ENCODE data around the gene TAX1BP3. TPM values are rescaled to one million over a fixed set of nuclear protein-coding genes. Genes with fewer than 3 reads are reported as not detected.
A peak's percentile ranks its signal among the peaks of the same experiment; 100 is the strongest.

The TAX1BP3 gene
- total and polyA plus RNA-seq, 2 of the 13 experiments (the other 11 are each of a cell fraction or from before 2014, with no cell fraction given): 16.7 to 45.1 TPM

GRCh38 chr17:3641014-3641413 lies 27.4 kb downstream of the TAX1BP3 start:
- in situ Hi-C loops (cut with HindIII; ENCODE audit: extremely low pct_ligation_motif_present, low pct_unique_long_range_greater_than_20kb) (no loop called here), intact Hi-C loops (cut with micrococcal nuclease; ENCODE audit: unreplicated experiment) (no loop called here)
- H3K36me3 ChIP-seq (replicated peaks in 1 of 2; ENCODE audit: control insufficient read depth in 1 of 2, insufficient read depth in 2 of 2, low read length in 2 of 2): 0 out of 5 replicates have a peak, but pooled peaks cover 2 to 5% of the 10 kb centered on the region in 2 experiments
- no peak overlapping the region for H2AFZ ChIP-seq (ENCODE audit: low read length)
- peak overlapping the region; percentile 46 for H3K27ac ChIP-seq (ENCODE audit: extremely low read length, insufficient read depth, low read length)
- H3K9ac ChIP-seq (ENCODE audit: insufficient read depth, low read depth, low read length): no peak overlapping the region
- no peak for FAIRE-seq
- peaks cover 41% of the 10 kb centered on the region for H3K4me1 ChIP-seq (ENCODE audit: insufficient read depth, low read length)
- BruUV-seq (replicated peaks): no TSS peak
- H3K27me3 ChIP-seq (ENCODE audit: control insufficient read depth in 1 of 2, insufficient read depth in 2 of 2, low read length in 2 of 2): no peaks in the 10 kb centered on the region; a peak in 1 of 5 replicates
- 55% methylated on average over 3 of the region's 3 CpGs for WGBS (ENCODE audit: low lambda C conversion rate)
- peaks cover 4% of the 10 kb centered on the region for H3K79me2 ChIP-seq (ENCODE audit: insufficient read depth, low read length)
- CTCF ChIA-PET (ENCODE audit: low intra/inter-chr PET ratio, low total read pairs): no interaction called here
- no peak for DNase-seq (ENCODE audit: low spot score)
- no peaks in the 10 kb centered on the region for H4K20me1 ChIP-seq (ENCODE audit: insufficient read depth, low read length)
- no peak for TF ChIP-seq EZH2 (conservative IDR thresholded peaks at IDR 0.05; ENCODE audit: low read depth, low read length)
- no peak for TF ChIP-seq ASH2L (IDR thresholded peaks at IDR 0.05; ENCODE audit: insufficient read length, low read depth, low read length)
- no peak for TF ChIP-seq HNRNPLL (IDR thresholded peaks at IDR 0.05; ENCODE audit: low read depth, low read length, poor library complexity, severe bottlenecking)
- no peak for TF ChIP-seq GPBP1L1 (CRISPR knock-in tag; IDR thresholded peaks at IDR 0.05)
- H3K4me2 ChIP-seq (ENCODE audit: low read depth, low read length): no peak overlapping the region
- no peak overlapping the region for H3K4me3 ChIP-seq (replicated peaks in 1 of 3; ENCODE audit: insufficient read depth in 1 of 3, low read depth in 2 of 3, low read length in 3 of 3)
- no peaks in the 10 kb centered on the region for H3K9me3 ChIP-seq (ENCODE audit: low read length)
- ATAC-seq: no peak
- POLR2A ChIA-PET: no interaction called here

GRCh38 chr17:3639981-3640596 lies 28.3 kb downstream of the TAX1BP3 start:
- Histone ChIP-seq H3K9me3 (ENCODE audit: low read length) (no peaks in the 10 kb centered on the region), H3K79me2 (ENCODE audit: insufficient read depth, low read length) (peaks cover 4% of the 10 kb centered on the region), H3K4me1 (ENCODE audit: insufficient read depth, low read length) (peaks cover 42% of the 10 kb centered on the region), H3K27me3 (ENCODE audit: control insufficient read depth in 1 of 2, insufficient read depth in 2 of 2, low read length in 2 of 2) (no peaks in the 10 kb centered on the region; a peak in 1 of 5 replicates), H3K4me2 (ENCODE audit: low read depth, low read length) (no peak overlapping the region), H3K36me3 (replicated peaks in 1 of 2; ENCODE audit: control insufficient read depth in 1 of 2, insufficient read depth in 2 of 2, low read length in 2 of 2) (0 out of 5 replicates have a peak, but pooled peaks cover 2% of the 10 kb centered on the region in 2 experiments), H3K9ac (ENCODE audit: insufficient read depth, low read depth, low read length) (no peak overlapping the region), H4K20me1 (ENCODE audit: insufficient read depth, low read length) (no peaks in the 10 kb centered on the region), H3K4me3 (replicated peaks in 1 of 3; ENCODE audit: insufficient read depth in 1 of 3, low read depth in 2 of 3, low read length in 3 of 3) (no peak overlapping the region), H3K27ac (ENCODE audit: extremely low read length, insufficient read depth, low read length) (peak overlapping the region; percentile 33), H2AFZ (ENCODE audit: low read length) (no peak overlapping the region)
- ChIA-PET POLR2A (no interaction called here), CTCF (ENCODE audit: low intra/inter-chr PET ratio, low total read pairs) (no interaction called here)
- DNase-seq (ENCODE audit: low spot score) (no peak), ATAC-seq (no peak), FAIRE-seq (no peak)
- intact Hi-C loops (cut with micrococcal nuclease; ENCODE audit: unreplicated experiment) (no loop called here), in situ Hi-C loops (cut with HindIII; ENCODE audit: extremely low pct_ligation_motif_present, low pct_unique_long_range_greater_than_20kb) (no loop called here)
- no TSS peak for BruUV-seq (replicated peaks)
- TF ChIP-seq CEBPB (IDR thresholded peaks at IDR 0.05; ENCODE audit: borderline replicate concordance, low read depth, low read length) (no peak), ZNF253 (CRISPR knock-in tag; IDR thresholded peaks at IDR 0.05; ENCODE audit: borderline replicate concordance) (no peak), GFI1 (CRISPR knock-in tag; IDR thresholded peaks at IDR 0.05; ENCODE audit: borderline replicate concordance) (no peak), GLI4 (CRISPR knock-in tag; IDR thresholded peaks at IDR 0.05; ENCODE audit: borderline replicate concordance) (no peak), ZSCAN9 (CRISPR knock-in tag; IDR thresholded peaks at IDR 0.05; ENCODE audit: borderline replicate concordance) (no peak), ZNF367 (CRISPR knock-in tag; IDR thresholded peaks at IDR 0.05; ENCODE audit: borderline replicate concordance) (no peak)
- WGBS (ENCODE audit: low lambda C conversion rate): 77% methylated on average over 7 of the region's 7 CpGs
